ENCODE data around the gene DPEP3.

DPEP3 gene

DNA sequence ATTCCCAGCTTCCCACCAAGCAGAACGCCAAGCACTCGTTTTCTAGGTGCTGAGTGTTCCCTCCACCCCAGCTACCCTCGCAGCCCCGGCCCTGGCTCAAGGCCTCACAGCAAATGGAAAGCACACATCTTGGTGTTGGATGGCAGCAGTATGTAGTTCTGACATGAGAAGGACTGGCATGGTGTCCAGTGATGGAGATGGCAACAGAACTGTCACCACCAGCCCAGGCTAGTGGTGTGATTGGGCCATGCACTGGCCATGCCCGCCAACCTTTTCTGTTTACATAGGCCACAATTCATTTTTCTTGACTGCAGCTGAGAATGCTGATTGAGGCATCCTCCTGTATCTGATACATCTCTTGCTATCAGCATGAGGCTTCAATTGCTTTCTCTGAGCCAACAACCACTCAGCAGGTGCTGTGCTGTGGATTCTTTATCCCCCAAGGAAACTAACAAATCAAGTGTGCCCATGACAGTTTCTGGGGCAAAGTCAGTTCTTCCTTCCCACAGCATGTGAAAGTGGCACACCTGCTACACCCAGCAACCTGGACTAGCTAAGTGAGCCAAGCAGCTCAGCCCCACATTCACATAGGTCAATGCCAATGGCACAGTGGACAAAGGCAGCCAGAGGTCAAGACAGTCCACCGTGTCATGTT lies 15.7 kb downstream of the DPEP3 start:
- Histone ChIP-seq H3K9me3 (ENCODE audit: low read length) (no peaks in the 10 kb centered on the region), H3F3A (ENCODE audit: insufficient read depth, low read length) (no peaks in the 10 kb centered on the region), H3K4me2 (ENCODE audit: low read length) (no peak overlapping the region), H4K20me1 (ENCODE audit: insufficient read depth, low read length) (no peaks in the 10 kb centered on the region), H3K27ac (ENCODE audit: low read depth, low read length, poor library complexity, severe bottlenecking) (no peak overlapping the region), H3K27me3 (ENCODE audit: insufficient read depth, low read length) (no peaks in the 10 kb centered on the region), H3K4me3 (ENCODE audit: low read depth, low read length, poor library complexity, severe bottlenecking) (no peak overlapping the region), H3K9ac (ENCODE audit: low read length) (no peak overlapping the region), H3K79me2 (ENCODE audit: insufficient read depth, low read length) (no peaks in the 10 kb centered on the region), H3K36me3 (ENCODE audit: insufficient read depth, low read length) (0 out of 2 replicates have a peak, but pooled peaks cover 5% of the 10 kb centered on the region), H3K4me1 (ENCODE audit: insufficient read depth, low read length, severe bottlenecking) (peaks cover 33% of the 10 kb centered on the region), H2AFZ (ENCODE audit: low read length) (no peak overlapping the region), H3K9me2 (ENCODE audit: low read depth, low read length) (no peaks in the 10 kb centered on the region)
- TF ChIP-seq, protein P1, sequence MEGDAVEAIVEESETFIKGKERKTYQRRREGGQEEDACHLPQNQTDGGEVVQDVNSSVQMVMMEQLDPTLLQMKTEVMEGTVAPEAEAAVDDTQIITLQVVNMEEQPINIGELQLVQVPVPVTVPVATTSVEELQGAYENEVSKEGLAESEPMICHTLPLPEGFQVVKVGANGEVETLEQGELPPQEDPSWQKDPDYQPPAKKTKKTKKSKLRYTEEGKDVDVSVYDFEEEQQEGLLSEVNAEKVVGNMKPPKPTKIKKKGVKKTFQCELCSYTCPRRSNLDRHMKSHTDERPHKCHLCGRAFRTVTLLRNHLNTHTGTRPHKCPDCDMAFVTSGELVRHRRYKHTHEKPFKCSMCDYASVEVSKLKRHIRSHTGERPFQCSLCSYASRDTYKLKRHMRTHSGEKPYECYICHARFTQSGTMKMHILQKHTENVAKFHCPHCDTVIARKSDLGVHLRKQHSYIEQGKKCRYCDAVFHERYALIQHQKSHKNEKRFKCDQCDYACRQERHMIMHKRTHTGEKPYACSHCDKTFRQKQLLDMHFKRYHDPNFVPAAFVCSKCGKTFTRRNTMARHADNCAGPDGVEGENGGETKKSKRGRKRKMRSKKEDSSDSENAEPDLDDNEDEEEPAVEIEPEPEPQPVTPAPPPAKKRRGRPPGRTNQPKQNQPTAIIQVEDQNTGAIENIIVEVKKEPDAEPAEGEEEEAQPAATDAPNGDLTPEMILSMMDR (IDR thresholded peaks at IDR 0.05; ENCODE audit: low read length), result no peak
- TF ChIP-seq EZH2 (IDR thresholded peaks at IDR 0.05; ENCODE audit: borderline replicate concordance, low read length), result no peak

DNA sequence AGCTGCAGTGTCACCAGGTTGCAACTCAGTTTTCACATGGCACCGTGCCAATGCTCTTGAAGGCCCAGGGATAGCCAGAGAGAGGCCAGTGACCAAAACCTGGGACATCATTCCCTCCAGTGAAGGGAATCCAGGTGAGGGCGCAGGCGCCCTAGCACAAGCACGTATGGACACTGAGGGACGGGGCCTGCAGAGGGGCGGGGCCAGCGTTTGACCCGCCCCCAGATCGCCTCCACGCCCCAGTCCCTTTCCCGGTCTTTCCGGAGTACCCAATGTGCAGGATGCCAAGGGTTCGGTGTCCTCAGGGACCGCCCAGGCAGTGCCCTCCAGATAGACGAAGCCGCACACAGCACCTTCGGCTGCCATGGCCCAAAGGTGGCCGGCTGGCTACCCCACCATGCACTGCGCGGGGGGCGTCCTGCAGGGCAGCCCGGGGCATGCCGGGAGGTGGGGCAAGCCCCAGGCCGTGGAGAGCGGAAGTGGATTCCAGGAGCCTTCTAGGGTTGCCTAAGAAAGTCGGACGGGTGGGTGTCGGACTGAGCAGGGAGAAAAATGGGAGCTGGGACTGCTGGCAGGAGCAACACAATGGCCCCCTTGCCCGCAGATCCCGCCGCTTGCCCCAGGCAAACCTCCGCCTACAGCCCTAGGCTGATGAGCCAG lies 16.5 kb downstream of the DPEP3 start:
- H3K9me2 ChIP-seq (ENCODE audit: low read depth, low read length), result no peaks in the 10 kb centered on the region
- H3F3A ChIP-seq (ENCODE audit: insufficient read depth, low read length), result no peaks in the 10 kb centered on the region
- H3K4me1 ChIP-seq (ENCODE audit: insufficient read depth, low read length, severe bottlenecking), result peaks cover 24% of the 10 kb centered on the region
- H4K20me1 ChIP-seq (ENCODE audit: insufficient read depth, low read length), result no peaks in the 10 kb centered on the region
- H3K36me3 ChIP-seq (ENCODE audit: insufficient read depth, low read length), result 0 out of 2 replicates have a peak, but pooled peaks cover 5% of the 10 kb centered on the region
- H3K27me3 ChIP-seq (ENCODE audit: insufficient read depth, low read length), result no peaks in the 10 kb centered on the region
- no peak overlapping the region for H2AFZ ChIP-seq (ENCODE audit: low read length)
- H3K4me3 ChIP-seq (ENCODE audit: low read depth, low read length, poor library complexity, severe bottlenecking), result no peak overlapping the region
- H3K27ac ChIP-seq (ENCODE audit: low read depth, low read length, poor library complexity, severe bottlenecking), result no peak overlapping the region
- H3K79me2 ChIP-seq (ENCODE audit: insufficient read depth, low read length), result no peaks in the 10 kb centered on the region
- H3K9ac ChIP-seq (ENCODE audit: low read length), result no peak overlapping the region
- H3K9me3 ChIP-seq (ENCODE audit: low read length), result no peaks in the 10 kb centered on the region
- no peak for TF ChIP-seq EZH2 (IDR thresholded peaks at IDR 0.05; ENCODE audit: borderline replicate concordance, low read length)
- TF ChIP-seq, protein P1 (IDR thresholded peaks at IDR 0.05; ENCODE audit: low read length), result no peak
- no peak overlapping the region for H3K4me2 ChIP-seq (ENCODE audit: low read length)

DNA sequence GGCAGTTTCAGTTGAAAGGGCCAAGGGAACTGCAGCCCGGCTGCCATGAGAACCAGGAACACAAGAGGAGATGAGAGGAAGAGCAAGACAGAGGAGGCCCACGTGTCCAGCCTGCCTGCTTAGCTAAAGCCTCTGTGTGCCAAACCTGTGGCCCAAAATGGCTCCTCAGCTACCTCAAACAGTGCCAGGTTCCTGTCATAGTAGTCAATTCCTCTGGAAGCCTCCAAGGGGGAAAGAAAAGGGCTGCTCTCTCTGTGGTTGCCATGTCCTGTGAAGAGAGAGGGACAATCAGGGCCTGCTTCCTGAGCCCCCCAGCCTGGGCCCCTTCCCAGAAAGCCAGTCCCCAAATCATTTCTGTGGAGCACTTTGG lies 17.0 kb downstream of the DPEP3 start:
- no peaks in the 10 kb centered on the region for H3K79me2 ChIP-seq (ENCODE audit: insufficient read depth, low read length)
- TF ChIP-seq, protein P1 (IDR thresholded peaks at IDR 0.05; ENCODE audit: low read length), result no peak
- no peak for TF ChIP-seq EZH2 (IDR thresholded peaks at IDR 0.05; ENCODE audit: borderline replicate concordance, low read length)
- H3K27ac ChIP-seq (ENCODE audit: low read depth, low read length, poor library complexity, severe bottlenecking), result no peak overlapping the region
- no peaks in the 10 kb centered on the region for H3F3A ChIP-seq (ENCODE audit: insufficient read depth, low read length)
- H3K4me1 ChIP-seq (ENCODE audit: insufficient read depth, low read length, severe bottlenecking), result peaks cover 23% of the 10 kb centered on the region
- no peak overlapping the region for H3K4me3 ChIP-seq (ENCODE audit: low read depth, low read length, poor library complexity, severe bottlenecking)
- no peaks in the 10 kb centered on the region for H3K9me2 ChIP-seq (ENCODE audit: low read depth, low read length)
- 0 out of 2 replicates have a peak, but pooled peaks cover 5% of the 10 kb centered on the region for H3K36me3 ChIP-seq (ENCODE audit: insufficient read depth, low read length)
- H4K20me1 ChIP-seq (ENCODE audit: insufficient read depth, low read length), result no peaks in the 10 kb centered on the region
- no peak overlapping the region for H3K4me2 ChIP-seq (ENCODE audit: low read length)
- no peaks in the 10 kb centered on the region for H3K27me3 ChIP-seq (ENCODE audit: insufficient read depth, low read length)
- H2AFZ ChIP-seq (ENCODE audit: low read length), result no peak overlapping the region
- H3K9ac ChIP-seq (ENCODE audit: low read length), result no peak overlapping the region
- H3K9me3 ChIP-seq (ENCODE audit: low read length), result no peaks in the 10 kb centered on the region

Data from OCI-LY1 (cell line).